Panc1 (cell line): ENCODE measurements around the gene ALK. TPM values are rescaled to one million over a fixed set of nuclear protein-coding genes. Genes with fewer than 3 reads are reported as not detected.

Source experiments
- ATAC-seq: fragments of 200-7000 bp; cut with Tn5 transposase; 2 replicates; pipeline ENCODE4 v1.9.1; 2020; ENCODE audit warnings: mild to moderate bottlenecking, moderate library complexity
- BruUV-seq: library from RNA; stranded (reverse); fragments of 400-500 nt; replicated peaks from 2 replicates; lab custom pipeline; 2021; lab: Mats Ljungman, UMichigan
- CTCF ChIA-PET: fragments of 300-600 bp; sonication (Branson Sonifier 250); formaldehyde crosslinking; loops from one replicate; lab custom pipeline; 2022; ENCODE audit warnings: antibody characterized with exemption; lab: Charles Lee
- POLR2A ChIA-PET: fragments of 300-600 bp; sonication (Branson Sonifier 250); formaldehyde crosslinking; loops from one replicate; lab custom pipeline; 2022; ENCODE audit warnings: antibody characterized with exemption; lab: Charles Lee
- DNase-seq: peaks from one replicate; pipeline ENCODE4 v3.0.0-alpha.2; 2010; ENCODE audit warnings: low read depth, low spot score
- H3K27ac ChIP-seq: 2 replicates; pipeline ENCODE4 v1.5.1; 2011; ENCODE audit warnings: mild to moderate bottlenecking, low read length, inconsistent platforms
- H3K27me3 ChIP-seq: fragments of 200-500 bp; sonication (Bioruptor generic); 2 replicates; pipeline ENCODE4 v1.6.0; 2014; ENCODE audit warnings: low read length, inconsistent platforms; ENCODE audit not compliant: control insufficient read depth, insufficient read depth
- H3K36me3 ChIP-seq: fragments of 200-500 bp; sonication (Bioruptor generic); 2 replicates; pipeline ENCODE4 v1.5.1; 2014; ENCODE audit warnings: inconsistent platforms, mild to moderate bottlenecking, low read length, moderate library complexity; ENCODE audit not compliant: control insufficient read depth, insufficient read depth
- H3K4me1 ChIP-seq: 2 replicates; pipeline ENCODE4 v1.5.1; 2011; ENCODE audit warnings: inconsistent platforms, mild to moderate bottlenecking, low read length, moderate library complexity; ENCODE audit not compliant: control insufficient read depth, insufficient read depth
- H3K4me3 ChIP-seq, 2 experiments: 2 replicates each; pipeline ENCODE4 v1.5.1; 2011 to 2012; ENCODE audit warnings: low read depth in 2 of 2, low read length in 2 of 2, mild to moderate bottlenecking in 2 of 2, inconsistent platforms in 1 of 2, moderate library complexity in 1 of 2
- H3K9me3 ChIP-seq: fragments of 200-500 bp; sonication (Bioruptor generic); 2 replicates; pipeline ENCODE4 v1.5.1; 2014; ENCODE audit warnings: low read depth, mild to moderate bottlenecking, inconsistent platforms, low read length, moderate library complexity; ENCODE audit not compliant: control insufficient read depth, insufficient read depth
- POLR2AphosphoS5 ChIP-seq: IDR thresholded peaks from 2 replicates; pipeline ENCODE4 v1.6.1; 2012; ENCODE audit warnings: mild to moderate bottlenecking, low read depth, low read length, moderate library complexity
- SIN3A ChIP-seq: IDR thresholded peaks from 2 replicates; pipeline ENCODE4 v1.6.1; 2012; ENCODE audit warnings: low read depth, mild to moderate bottlenecking, low read length, moderate library complexity, borderline replicate concordance; ENCODE audit not compliant: insufficient read depth
- TCF7L2 ChIP-seq: IDR thresholded peaks from 2 replicates; pipeline ENCODE4 v1.6.1; 2011; ENCODE audit warnings: mild to moderate bottlenecking, low read depth, low read length, inconsistent platforms
- in situ Hi-C: cut with HindIII; loops from 2 replicates; pipeline ENCODE4 v1.10.0; 2016; ENCODE audit warnings: low sequenced_read_pairs, low pct_unique_long_range_greater_than_20kb
- intact Hi-C: fragments of 100-400 bp; cut with micrococcal nuclease; formaldehyde crosslinking; loops from one replicate; pipeline ENCODE4 v1.10.0; 2022; ENCODE audit not compliant: unreplicated experiment
- total RNA-seq: library from RNA; stranded (reverse); gene quantifications from one replicate; pipeline ENCODE4 v1.2.1, GENCODE V29; 2021; ENCODE audit not compliant: unreplicated experiment
- TF ChIP-seq, protein P1 (sequence below), 2 experiments: IDR thresholded peaks; 2 replicates each; pipeline ENCODE4 v1.6.1; 2011 to 2012; ENCODE audit warnings: low read depth in 2 of 2, control low read depth in 1 of 2, low read length in 1 of 2, mild to moderate bottlenecking in 1 of 2, moderate library complexity in 1 of 2; ENCODE audit not compliant: insufficient read depth in 1 of 2
- TF ChIP-seq, protein P2 (sequence below): fragments of 450-650 bp; IDR thresholded peaks from 2 replicates; pipeline ENCODE4 v1.5.1; 2017; ENCODE audit warnings: mild to moderate bottlenecking

The ALK gene
- total RNA-seq, 1 experiment from 2014 or later: not detected

DNA sequence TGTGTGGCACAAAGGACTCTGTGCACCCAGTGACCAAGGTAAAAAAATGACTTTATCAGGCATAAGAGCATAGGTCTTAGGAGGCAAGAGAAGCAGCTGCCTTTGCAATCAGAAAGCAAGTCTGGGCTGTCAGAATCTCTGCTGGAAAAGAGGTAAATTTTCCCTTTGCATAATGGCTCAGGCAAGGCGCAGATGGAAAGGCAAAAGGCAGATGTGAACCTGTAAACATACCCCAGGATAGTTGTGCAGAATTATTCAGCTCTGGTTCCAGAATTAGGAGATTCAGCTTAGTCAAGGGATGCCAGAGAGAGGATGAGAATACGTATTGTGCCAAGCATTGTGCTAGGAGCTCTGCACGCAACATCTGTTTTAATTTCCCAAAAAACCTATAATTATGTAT is 547.5 kb downstream of the ALK start:
- no peak for TF ChIP-seq POLR2AphosphoS5
- Histone ChIP-seq H3K27me3 (peaks cover 6% of the 10 kb centered on the region), H3K4me3 (no peak overlapping the region), H3K36me3 (no peaks in the 10 kb centered on the region), H3K4me1 (no peaks in the 10 kb centered on the region), H3K27ac (no peak overlapping the region), H3K9me3 (no peaks in the 10 kb centered on the region)
- ChIA-PET CTCF (no interaction called here), POLR2A (no interaction called here)
- in situ Hi-C loops (no loop called here), intact Hi-C loops (no loop called here)
- ATAC-seq (no peak), DNase-seq (no peak)
- BruUV-seq: no TSS peak

GRCh38 chr2:29372185-29372584 is 549.2 kb downstream of the ALK start:
- POLR2A ChIA-PET: no interaction called here
- CTCF ChIA-PET: no interaction called here
- no peak for DNase-seq

GRCh38 chr2:29370581-29371125 is 550.7 kb downstream of the ALK start:
- H3K36me3 ChIP-seq: no peaks in the 10 kb centered on the region
- TF ChIP-seq TCF7L2: no peak
- TF ChIP-seq, protein P1, sequence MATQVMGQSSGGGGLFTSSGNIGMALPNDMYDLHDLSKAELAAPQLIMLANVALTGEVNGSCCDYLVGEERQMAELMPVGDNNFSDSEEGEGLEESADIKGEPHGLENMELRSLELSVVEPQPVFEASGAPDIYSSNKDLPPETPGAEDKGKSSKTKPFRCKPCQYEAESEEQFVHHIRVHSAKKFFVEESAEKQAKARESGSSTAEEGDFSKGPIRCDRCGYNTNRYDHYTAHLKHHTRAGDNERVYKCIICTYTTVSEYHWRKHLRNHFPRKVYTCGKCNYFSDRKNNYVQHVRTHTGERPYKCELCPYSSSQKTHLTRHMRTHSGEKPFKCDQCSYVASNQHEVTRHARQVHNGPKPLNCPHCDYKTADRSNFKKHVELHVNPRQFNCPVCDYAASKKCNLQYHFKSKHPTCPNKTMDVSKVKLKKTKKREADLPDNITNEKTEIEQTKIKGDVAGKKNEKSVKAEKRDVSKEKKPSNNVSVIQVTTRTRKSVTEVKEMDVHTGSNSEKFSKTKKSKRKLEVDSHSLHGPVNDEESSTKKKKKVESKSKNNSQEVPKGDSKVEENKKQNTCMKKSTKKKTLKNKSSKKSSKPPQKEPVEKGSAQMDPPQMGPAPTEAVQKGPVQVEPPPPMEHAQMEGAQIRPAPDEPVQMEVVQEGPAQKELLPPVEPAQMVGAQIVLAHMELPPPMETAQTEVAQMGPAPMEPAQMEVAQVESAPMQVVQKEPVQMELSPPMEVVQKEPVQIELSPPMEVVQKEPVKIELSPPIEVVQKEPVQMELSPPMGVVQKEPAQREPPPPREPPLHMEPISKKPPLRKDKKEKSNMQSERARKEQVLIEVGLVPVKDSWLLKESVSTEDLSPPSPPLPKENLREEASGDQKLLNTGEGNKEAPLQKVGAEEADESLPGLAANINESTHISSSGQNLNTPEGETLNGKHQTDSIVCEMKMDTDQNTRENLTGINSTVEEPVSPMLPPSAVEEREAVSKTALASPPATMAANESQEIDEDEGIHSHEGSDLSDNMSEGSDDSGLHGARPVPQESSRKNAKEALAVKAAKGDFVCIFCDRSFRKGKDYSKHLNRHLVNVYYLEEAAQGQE (IDR thresholded peaks at IDR 0.05; ENCODE audit: insufficient read depth in 1 of 2, low read depth in 2 of 2, low read length in 1 of 2): no peak
- no peak for TF ChIP-seq POLR2AphosphoS5
- no peak for TF ChIP-seq SIN3A
- TF ChIP-seq, protein P2, sequence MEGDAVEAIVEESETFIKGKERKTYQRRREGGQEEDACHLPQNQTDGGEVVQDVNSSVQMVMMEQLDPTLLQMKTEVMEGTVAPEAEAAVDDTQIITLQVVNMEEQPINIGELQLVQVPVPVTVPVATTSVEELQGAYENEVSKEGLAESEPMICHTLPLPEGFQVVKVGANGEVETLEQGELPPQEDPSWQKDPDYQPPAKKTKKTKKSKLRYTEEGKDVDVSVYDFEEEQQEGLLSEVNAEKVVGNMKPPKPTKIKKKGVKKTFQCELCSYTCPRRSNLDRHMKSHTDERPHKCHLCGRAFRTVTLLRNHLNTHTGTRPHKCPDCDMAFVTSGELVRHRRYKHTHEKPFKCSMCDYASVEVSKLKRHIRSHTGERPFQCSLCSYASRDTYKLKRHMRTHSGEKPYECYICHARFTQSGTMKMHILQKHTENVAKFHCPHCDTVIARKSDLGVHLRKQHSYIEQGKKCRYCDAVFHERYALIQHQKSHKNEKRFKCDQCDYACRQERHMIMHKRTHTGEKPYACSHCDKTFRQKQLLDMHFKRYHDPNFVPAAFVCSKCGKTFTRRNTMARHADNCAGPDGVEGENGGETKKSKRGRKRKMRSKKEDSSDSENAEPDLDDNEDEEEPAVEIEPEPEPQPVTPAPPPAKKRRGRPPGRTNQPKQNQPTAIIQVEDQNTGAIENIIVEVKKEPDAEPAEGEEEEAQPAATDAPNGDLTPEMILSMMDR: no peak
- H3K27ac ChIP-seq: no peak overlapping the region
- in situ Hi-C loops (no loop called here), intact Hi-C loops (no loop called here)
- H3K27me3 ChIP-seq: peaks cover 7% of the 10 kb centered on the region
- H3K9me3 ChIP-seq: no peaks in the 10 kb centered on the region
- no peaks in the 10 kb centered on the region for H3K4me1 ChIP-seq
- CTCF ChIA-PET: no interaction called here
- DNase-seq: no peak
- no peak overlapping the region for H3K4me3 ChIP-seq
- ATAC-seq: no peak
- POLR2A ChIA-PET: no interaction called here
- no TSS peak for BruUV-seq

More at GRCh38 chr2:29372185-29372584, 549.2 kb downstream of the ALK start:
- no peak overlapping the region for H3K27ac ChIP-seq
- intact Hi-C loops (no loop called here), in situ Hi-C loops (no loop called here)
- TF ChIP-seq POLR2AphosphoS5 (no peak), SIN3A (no peak), TCF7L2 (no peak)
- TF ChIP-seq, protein P2: no peak
- TF ChIP-seq, protein P1 (IDR thresholded peaks at IDR 0.05; ENCODE audit: insufficient read depth in 1 of 2, low read depth in 2 of 2, low read length in 1 of 2): no peak
- H3K27me3 ChIP-seq: peaks cover 9% of the 10 kb centered on the region
- H3K9me3 ChIP-seq: no peaks in the 10 kb centered on the region
- BruUV-seq: no TSS peak
- H3K36me3 ChIP-seq: no peaks in the 10 kb centered on the region
- no peak overlapping the region for H3K4me3 ChIP-seq
- no peaks in the 10 kb centered on the region for H3K4me1 ChIP-seq
- no peak for ATAC-seq
